ENCODE results near the gene CDYL2. TPM values are rescaled to one million over a fixed set of nuclear protein-coding genes. Genes with fewer than 3 reads are reported as not detected.
A peak's percentile ranks its signal among the peaks of the same experiment; 100 is the strongest.

Gene CDYL2
- total and polyA plus RNA-seq, 4 donors = 0.84 to 4.1 (median 2.3) TPM

DNA sequence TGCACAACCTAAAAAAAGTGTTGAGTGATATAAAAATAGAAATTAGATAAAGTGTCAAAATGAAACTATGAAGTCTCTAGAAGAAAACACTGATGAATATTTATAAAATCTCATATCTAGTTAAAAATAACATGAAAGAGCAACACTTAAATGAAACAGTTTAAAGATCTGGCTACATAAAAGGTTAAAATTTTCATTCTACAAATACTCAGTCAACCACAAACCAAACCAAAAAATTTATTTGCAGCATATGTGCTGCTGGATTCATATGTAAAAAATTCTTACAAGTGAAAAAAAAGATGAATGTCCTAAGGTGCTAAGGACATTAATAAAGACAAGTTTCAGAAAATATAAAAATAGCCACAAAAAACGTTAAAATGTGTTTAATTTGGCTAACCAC lies 22.6 kb upstream of the CDYL2 start:
- TF ChIP-seq CTCF (IDR thresholded peaks at IDR 0.05; ENCODE audit: low read depth, low read length, missing input control) (no peak), RAD21 (IDR thresholded peaks at IDR 0.05) (no peak)
- no peak overlapping the region for H3K27ac ChIP-seq (ENCODE audit: low read depth in 1 of 2, low read length in 2 of 2)
- no peak overlapping the region for H3K9ac ChIP-seq (ENCODE audit: low read depth in 1 of 2, low read length in 2 of 2)
- WGBS = 8% methylated on average over 1 of the region's 1 CpG
- no peaks in the 10 kb centered on the region for H3K27me3 ChIP-seq (ENCODE audit: control insufficient read depth in 4 of 4, insufficient read depth in 4 of 4, low read length in 3 of 4)
- no peaks in the 10 kb centered on the region for H3K9me3 ChIP-seq (ENCODE audit: control insufficient read depth in 4 of 4, low read length in 3 of 4)
- DNase-seq (ENCODE audit: low spot score) = no peak
- H3K36me3 ChIP-seq (ENCODE audit: control insufficient read depth in 4 of 4, insufficient read depth in 3 of 4, low read depth in 1 of 4, low read length in 3 of 4) = no peaks in the 10 kb centered on the region
- no peak overlapping the region for H3K4me3 ChIP-seq (ENCODE audit: low read depth in 1 of 3, low read length in 3 of 3)
- H3K4me1 ChIP-seq (ENCODE audit: control insufficient read depth in 4 of 4, insufficient read depth in 4 of 4, low read length in 3 of 4) = peaks cover 0 to 13% (median 7%) of the 10 kb centered on the region in 4 donors

DNA sequence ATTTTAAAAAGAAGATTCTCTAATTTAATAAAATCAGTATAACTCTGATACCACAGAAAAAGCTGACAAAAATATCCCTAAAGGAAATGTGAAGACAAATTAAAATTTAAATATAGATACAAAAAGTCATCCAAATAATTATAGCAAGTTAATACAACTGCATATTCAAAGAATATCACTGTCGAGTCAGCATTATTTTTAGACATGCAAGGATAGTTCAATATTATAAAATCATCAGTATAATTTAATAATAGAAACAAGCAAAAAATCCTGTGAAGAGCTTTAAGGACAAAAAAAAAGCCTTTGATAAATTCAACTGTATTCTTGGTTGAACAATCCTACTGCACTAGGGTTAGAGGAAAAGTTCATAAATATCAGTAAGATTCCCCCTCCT lies 21.0 kb upstream of the CDYL2 start:
- no peak overlapping the region for H3K27ac ChIP-seq (ENCODE audit: low read depth in 1 of 2, low read length in 2 of 2)
- whole genome bisulfite sequencing = 96% methylated on average over 1 of the region's 1 CpG

GRCh38 chr16:80824623-80825364 lies 20.4 kb upstream of the CDYL2 start:
- Histone ChIP-seq H3K36me3 (ENCODE audit: control insufficient read depth in 4 of 4, insufficient read depth in 3 of 4, low read depth in 1 of 4, low read length in 3 of 4) (no peaks in the 10 kb centered on the region), H3K9me3 (ENCODE audit: control insufficient read depth in 4 of 4, low read length in 3 of 4) (no peaks in the 10 kb centered on the region), H3K27ac (ENCODE audit: low read depth in 1 of 2, low read length in 2 of 2) (no peak overlapping the region), H3K4me3 (ENCODE audit: low read depth in 1 of 3, low read length in 3 of 3) (no peak overlapping the region), H3K9ac (ENCODE audit: low read depth in 1 of 2, low read length in 2 of 2) (no peak overlapping the region), H3K27me3 (ENCODE audit: control insufficient read depth in 4 of 4, insufficient read depth in 4 of 4, low read length in 3 of 4) (no peaks in the 10 kb centered on the region), H3K4me1 (ENCODE audit: control insufficient read depth in 4 of 4, insufficient read depth in 4 of 4, low read length in 3 of 4) (peaks cover 0 to 13% (median 7%) of the 10 kb centered on the region in 4 donors)
- TF ChIP-seq JUND (IDR thresholded peaks at IDR 0.05) (no peak), RAD21 (IDR thresholded peaks at IDR 0.05) (peak; percentile 76 to 85), GABPA (IDR thresholded peaks at IDR 0.05 in 1 of 2, conservative IDR thresholded peaks at IDR 0.05 in 1 of 2) (no peak), HNF4G (IDR thresholded peaks at IDR 0.05) (no peak), REST (IDR thresholded peaks at IDR 0.05) (no peak), HNF4A (conservative IDR thresholded peaks at IDR 0.05) (no peak), TAF1 (conservative IDR thresholded peaks at IDR 0.05) (no peak), CTCF (IDR thresholded peaks at IDR 0.05; ENCODE audit: low read depth, low read length, missing input control) (peak; percentile 73)
- TF ChIP-seq, protein P1, sequence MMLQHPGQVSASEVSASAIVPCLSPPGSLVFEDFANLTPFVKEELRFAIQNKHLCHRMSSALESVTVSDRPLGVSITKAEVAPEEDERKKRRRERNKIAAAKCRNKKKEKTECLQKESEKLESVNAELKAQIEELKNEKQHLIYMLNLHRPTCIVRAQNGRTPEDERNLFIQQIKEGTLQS (IDR thresholded peaks at IDR 0.05) = no peak
- no peak for DNase-seq (ENCODE audit: low spot score)
- 28% methylated on average over 5 of the region's 5 CpGs for WGBS

More for the DNA sequence above, 21.0 kb upstream of the CDYL2 start:
- TF ChIP-seq HNF4A (conservative IDR thresholded peaks at IDR 0.05) = no peak
- TF ChIP-seq JUND (IDR thresholded peaks at IDR 0.05) = no peak
- TF ChIP-seq FOXA2 (IDR thresholded peaks at IDR 0.05) = no peak
- no peak for TF ChIP-seq GABPA (IDR thresholded peaks at IDR 0.05 in 1 of 2, conservative IDR thresholded peaks at IDR 0.05 in 1 of 2)
- TF ChIP-seq EGR1 (IDR thresholded peaks at IDR 0.05; ENCODE audit: low read depth in 2 of 2) = no peak
- TF ChIP-seq CTCF (IDR thresholded peaks at IDR 0.05; ENCODE audit: low read depth, low read length, missing input control) = no peak
- no peak for TF ChIP-seq FOXA1 (IDR thresholded peaks at IDR 0.05)
- no peak for TF ChIP-seq YY1 (IDR thresholded peaks at IDR 0.05)
- TF ChIP-seq TAF1 (conservative IDR thresholded peaks at IDR 0.05) = no peak
- Histone ChIP-seq H3K9me3 (ENCODE audit: control insufficient read depth in 4 of 4, low read length in 3 of 4) (no peaks in the 10 kb centered on the region), H3K9ac (ENCODE audit: low read depth in 1 of 2, low read length in 2 of 2) (no peak overlapping the region), H3K4me3 (ENCODE audit: low read depth in 1 of 3, low read length in 3 of 3) (no peak overlapping the region), H3K36me3 (ENCODE audit: control insufficient read depth in 4 of 4, insufficient read depth in 3 of 4, low read depth in 1 of 4, low read length in 3 of 4) (no peaks in the 10 kb centered on the region), H3K27me3 (ENCODE audit: control insufficient read depth in 4 of 4, insufficient read depth in 4 of 4, low read length in 3 of 4) (no peaks in the 10 kb centered on the region), H3K4me1 (ENCODE audit: control insufficient read depth in 4 of 4, insufficient read depth in 4 of 4, low read length in 3 of 4) (peaks cover 0 to 13% (median 7%) of the 10 kb centered on the region in 4 donors)
- DNase-seq (ENCODE audit: low spot score) = no peak

All from liver (tissue), 9 donors.